ENCODE data around the gene TMPRSS11A.

The TMPRSS11A gene

DNA sequence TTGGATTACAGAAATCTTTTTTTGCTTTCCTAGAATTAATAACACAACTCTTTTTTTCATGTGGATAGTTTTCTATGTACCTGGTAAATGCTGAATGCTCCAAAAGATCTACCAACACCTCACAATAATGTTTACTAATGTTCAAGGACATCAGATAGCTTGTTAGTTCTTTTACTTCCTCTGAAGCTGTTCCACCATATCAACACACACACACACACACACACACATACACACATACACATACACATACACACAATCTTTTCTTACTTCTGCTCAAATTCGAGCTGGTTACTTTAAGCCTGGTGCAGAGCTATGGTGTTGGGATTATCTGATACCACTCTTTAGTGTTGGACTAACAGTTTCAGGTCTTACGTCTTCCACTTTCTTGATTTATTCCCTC is 51.2 kb downstream of the TMPRSS11A start:
- no peak for DNase-seq (ENCODE audit: low read depth in 2 of 2, low spot score in 1 of 2)

DNA sequence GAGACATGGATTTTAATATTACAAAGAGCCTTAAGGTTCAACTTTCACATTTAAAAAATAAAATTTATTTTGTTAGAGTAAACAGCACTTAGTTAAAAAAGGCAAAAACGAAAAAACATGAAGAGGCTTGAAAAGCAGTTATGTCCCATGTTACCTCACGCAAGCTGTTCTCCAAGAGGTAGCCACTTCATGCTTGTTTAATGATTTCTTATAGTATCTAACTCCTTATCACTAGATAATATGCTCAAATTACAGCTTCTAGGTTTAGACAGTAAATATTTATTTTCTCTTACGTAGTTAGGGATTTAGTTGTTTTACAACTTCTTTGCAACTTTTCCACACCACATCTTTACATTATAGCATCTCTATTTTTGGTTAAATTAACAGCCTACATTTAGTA is 51.7 kb downstream of the TMPRSS11A start:
- no peak for DNase-seq (ENCODE audit: low read depth in 2 of 2, low spot score in 1 of 2)

DNA sequence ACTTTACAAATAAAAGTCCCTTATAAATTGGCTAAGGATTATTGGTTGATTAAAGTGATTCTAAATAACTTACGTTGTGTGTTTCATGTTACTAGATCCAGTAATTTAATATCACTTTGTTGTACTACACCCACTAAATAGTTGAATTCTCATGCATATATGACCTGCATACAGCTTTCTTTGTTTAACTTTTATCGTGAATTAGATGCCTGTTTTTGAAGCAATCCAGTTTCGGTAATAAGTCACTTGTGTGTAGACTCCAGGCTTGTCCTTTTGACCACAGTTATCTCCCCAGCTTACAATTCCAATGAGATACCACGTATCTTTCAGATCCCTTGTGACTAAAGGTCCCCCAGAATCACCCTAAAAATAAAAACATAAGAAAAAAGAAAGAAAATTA is 52.2 kb downstream of the TMPRSS11A start:
- DNase-seq (ENCODE audit: low read depth in 2 of 2, low spot score in 1 of 2): no peak

- DNase-seq (ENCODE audit: low read depth in 2 of 2, low spot score in 1 of 2): no peak
Measured at GRCh38 chr4:67910585-67910905, 52.7 kb downstream of the TMPRSS11A start.

GRCh38 chr4:67909905-67910584 is 53.2 kb downstream of the TMPRSS11A start:
- DNase-seq (ENCODE audit: low read depth in 2 of 2, low spot score in 1 of 2): no peak

DNA sequence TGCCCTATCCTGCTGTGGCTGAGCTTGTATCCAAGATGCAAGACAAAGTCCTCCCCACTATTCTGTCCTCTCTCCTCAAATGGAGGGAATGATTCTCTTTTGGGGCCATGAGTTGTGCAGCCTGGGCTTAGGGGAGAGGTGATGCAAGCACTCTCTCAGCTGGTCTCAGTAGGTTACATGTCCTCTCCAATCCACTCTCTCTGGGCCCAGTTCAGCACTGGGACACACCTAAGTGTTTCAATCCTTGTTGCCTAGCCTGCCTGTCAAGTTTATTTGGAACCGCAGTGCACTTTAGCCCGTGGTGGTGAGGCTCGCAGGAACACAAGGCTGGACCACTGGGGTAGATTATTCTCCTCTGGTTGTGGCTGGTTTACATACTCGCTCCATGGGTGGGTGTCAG is 55.6 kb downstream of the TMPRSS11A start:
- no peak for DNase-seq (ENCODE audit: low read depth in 2 of 2, low spot score in 1 of 2)

- DNase-seq (ENCODE audit: low read depth in 2 of 2, low spot score in 1 of 2): no peak
Measured at GRCh38 chr4:67899096-67899495, 64.2 kb downstream of the TMPRSS11A start.

- no peak for DNase-seq (ENCODE audit: low read depth in 2 of 2, low spot score in 1 of 2)
Measured at GRCh38 chr4:67897686-67898085, 65.6 kb downstream of the TMPRSS11A start.

DNA sequence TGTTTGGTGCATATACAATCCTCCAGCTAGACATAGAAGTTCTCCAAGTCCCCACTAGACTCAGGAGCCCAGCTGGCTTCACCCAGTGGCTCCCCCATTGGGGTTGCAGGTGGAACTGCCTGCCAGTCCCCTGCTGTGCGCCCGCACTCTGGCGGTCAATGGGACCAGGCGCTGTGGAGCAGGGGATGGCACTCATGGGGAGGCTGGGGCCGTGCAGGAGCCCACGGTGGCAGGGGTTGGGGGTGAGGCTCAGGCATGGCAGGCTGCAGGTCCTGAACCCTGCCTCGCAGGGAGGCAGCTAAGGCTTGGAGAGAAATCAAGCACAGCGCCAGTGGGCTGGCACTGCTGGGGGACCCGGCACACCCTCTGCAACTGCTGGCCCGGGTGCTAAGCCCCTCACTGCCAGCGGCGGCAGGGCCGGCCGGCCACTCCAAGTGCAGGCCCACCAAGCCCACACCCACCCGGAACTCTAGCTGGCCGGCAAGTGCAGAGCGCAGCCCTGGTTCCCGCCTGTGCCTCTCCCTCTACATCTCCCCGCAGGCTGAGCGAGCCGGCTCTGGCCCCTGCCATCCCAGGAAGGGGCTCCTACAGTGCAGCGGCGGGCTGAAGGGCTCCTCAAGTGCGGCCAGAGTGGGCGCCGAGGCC is 66.8 kb downstream of the TMPRSS11A start:
- no peak for DNase-seq (ENCODE audit: low read depth in 2 of 2, low spot score in 1 of 2)

GRCh38 chr4:67894659-67895058 is 68.6 kb downstream of the TMPRSS11A start:
- no peak for DNase-seq (ENCODE audit: low read depth in 2 of 2, low spot score in 1 of 2)

DNA sequence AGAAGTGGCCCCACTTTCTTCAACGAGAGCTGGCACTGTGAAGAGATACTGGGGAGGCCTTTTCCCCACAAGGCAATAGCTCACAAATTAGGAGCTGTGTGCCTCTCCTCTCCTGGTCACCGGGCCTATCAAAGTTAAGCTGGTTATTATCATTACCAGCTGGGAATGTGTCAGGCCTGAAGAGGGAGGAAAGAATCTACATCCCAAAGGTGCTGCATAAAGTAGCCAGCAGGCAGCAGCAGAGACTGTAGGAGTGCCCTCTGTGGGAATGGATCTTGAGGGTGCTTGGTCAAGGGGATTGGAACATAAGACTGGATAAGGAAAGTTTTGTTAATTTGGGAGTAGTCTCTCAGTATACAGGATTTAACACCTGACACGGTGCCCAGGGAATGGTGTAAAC is 70.4 kb downstream of the TMPRSS11A start:
- DNase-seq (ENCODE audit: low read depth in 2 of 2, low spot score in 1 of 2): no peak

GRCh38 chr4:67892253-67892652 is 71.0 kb downstream of the TMPRSS11A start:
- DNase-seq (ENCODE audit: low read depth in 2 of 2, low spot score in 1 of 2): no peak

GRCh38 chr4:67891645-67892044 is 71.6 kb downstream of the TMPRSS11A start:
- DNase-seq (ENCODE audit: low read depth in 2 of 2, low spot score in 1 of 2): no peak

GRCh38 chr4:67886281-67886680 is 77.0 kb downstream of the TMPRSS11A start:
- DNase-seq (ENCODE audit: low read depth in 2 of 2, low spot score in 1 of 2): no peak

- DNase-seq (ENCODE audit: low read depth in 2 of 2, low spot score in 1 of 2): no peak
Measured at GRCh38 chr4:67885762-67886161, 77.5 kb downstream of the TMPRSS11A start.

DNA sequence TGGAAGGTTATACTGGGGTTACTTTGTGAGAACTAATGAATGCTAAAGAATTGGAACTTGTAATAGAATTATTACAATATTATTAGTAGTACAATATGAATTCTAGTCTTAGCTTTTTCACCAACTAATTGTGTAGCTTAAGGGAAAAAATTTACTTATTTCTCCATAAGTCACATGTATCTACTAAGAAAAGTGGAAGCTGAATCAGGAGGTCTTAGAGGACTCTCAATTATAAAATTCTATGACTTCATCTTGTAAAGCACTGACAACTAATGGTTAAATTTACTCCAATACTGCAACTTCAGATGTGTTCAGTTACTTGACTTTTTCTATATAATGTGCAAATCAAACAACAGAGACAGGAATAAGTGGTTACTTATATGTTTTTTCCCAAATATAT is 78.6 kb downstream of the TMPRSS11A start:
- no peak for DNase-seq (ENCODE audit: low read depth in 2 of 2, low spot score in 1 of 2)

GRCh38 chr4:67883902-67884301 is 79.4 kb downstream of the TMPRSS11A start, which contains the start of gene TMPRSS11D:
Gene TMPRSS11D, minus strand, starts transcription at chr4:67884002. Its CDS starts 69 bp downstream, at chr4:67883933.
- no peak for DNase-seq (ENCODE audit: low read depth in 2 of 2, low spot score in 1 of 2)

GRCh38 chr4:67883458-67883857 is 79.8 kb downstream of the TMPRSS11A start:
- DNase-seq (ENCODE audit: low read depth in 2 of 2, low spot score in 1 of 2): no peak

DNA sequence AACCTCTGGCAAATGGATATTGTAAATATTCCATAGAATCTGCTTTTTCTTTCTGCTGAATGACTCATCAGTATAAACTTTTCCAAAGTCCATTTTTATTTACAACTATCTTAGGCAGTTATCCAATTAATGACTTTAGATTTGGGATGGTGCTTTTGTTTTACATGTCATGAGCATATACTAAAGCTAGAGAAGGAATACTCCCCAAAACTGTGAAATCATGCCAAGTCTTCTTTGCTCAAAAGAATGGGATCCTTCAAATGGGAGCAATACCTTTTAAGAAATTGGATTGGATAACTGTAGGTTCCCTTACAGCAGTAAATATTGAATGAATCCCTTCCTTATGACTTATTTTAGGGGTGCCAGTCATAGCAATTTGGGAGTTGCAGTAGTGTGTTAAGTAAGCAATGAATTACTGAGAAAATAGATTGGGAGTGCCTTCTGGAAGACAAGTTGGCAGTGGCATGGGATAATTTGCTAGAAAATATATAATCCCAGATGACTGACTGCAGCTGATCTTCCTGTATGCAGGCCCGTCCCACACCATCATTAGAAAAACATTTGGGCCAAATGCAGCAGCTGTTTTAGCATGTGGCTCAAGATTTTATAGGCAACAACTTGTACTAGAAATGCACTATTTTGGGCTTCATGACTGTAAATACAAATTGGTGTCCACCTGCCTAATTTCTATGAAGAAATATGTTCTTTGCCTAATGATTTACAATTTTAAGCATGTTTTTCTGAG is 82.3 kb downstream of the TMPRSS11A start:
- DNase-seq (ENCODE audit: low read depth in 2 of 2, low spot score in 1 of 2): no peak

- DNase-seq (ENCODE audit: low read depth in 2 of 2, low spot score in 1 of 2): no peak
Measured at GRCh38 chr4:67879486-67879885, 83.8 kb downstream of the TMPRSS11A start.

DNA sequence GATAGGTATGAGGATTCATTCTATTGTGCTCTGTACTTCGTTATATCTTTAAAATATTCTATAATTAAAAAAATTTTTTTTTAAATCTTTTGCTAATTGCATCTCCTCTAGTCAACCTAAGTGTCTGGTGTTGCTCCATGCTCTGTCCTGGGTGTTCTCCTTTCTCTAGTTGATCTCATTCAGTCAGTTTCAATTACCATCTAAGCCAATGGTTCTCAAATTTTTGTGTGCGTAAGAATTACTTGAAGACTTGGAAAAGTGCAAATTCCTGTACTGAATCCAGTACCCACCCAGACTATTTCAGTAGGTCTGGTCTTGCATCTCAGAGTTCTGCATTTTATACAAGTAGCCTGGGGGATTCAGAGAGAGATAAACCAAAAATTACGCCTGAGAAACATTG is 86.2 kb downstream of the TMPRSS11A start:
- DNase-seq (ENCODE audit: low read depth in 2 of 2, low spot score in 1 of 2): no peak

GRCh38 chr4:67874986-67875385 is 88.3 kb downstream of the TMPRSS11A start:
- no peak for DNase-seq (ENCODE audit: low read depth in 2 of 2, low spot score in 1 of 2)

Measured in stimulated activated CD8-positive, alpha-beta memory T cell treated with anti-CD3 and anti-CD28 coated beads, Interleukin-4, amount 100 ng/mL, for 4 hours (primary cell).